NCI-H82 treated with DMSO at 0.1 percent for 48 hours (cell line): Measurements from ENCODE around the gene SBK3.
"Not testable (repeated sequence)": the region's sequence is repeated elsewhere in the genome, so short reads cannot be mapped to it uniquely, and the experiment has no call there.

Experiments
- DNase-seq: peaks from one replicate; lab custom pipeline; 2025; ENCODE audit not compliant: unreplicated experiment; lab: John Stamatoyannopoulos, UW

SBK3 gene

GRCh38 chr19:55576746-55577145 lies 31.4 kb upstream of the SBK3 start:
- DNase-seq: no peak

DNA sequence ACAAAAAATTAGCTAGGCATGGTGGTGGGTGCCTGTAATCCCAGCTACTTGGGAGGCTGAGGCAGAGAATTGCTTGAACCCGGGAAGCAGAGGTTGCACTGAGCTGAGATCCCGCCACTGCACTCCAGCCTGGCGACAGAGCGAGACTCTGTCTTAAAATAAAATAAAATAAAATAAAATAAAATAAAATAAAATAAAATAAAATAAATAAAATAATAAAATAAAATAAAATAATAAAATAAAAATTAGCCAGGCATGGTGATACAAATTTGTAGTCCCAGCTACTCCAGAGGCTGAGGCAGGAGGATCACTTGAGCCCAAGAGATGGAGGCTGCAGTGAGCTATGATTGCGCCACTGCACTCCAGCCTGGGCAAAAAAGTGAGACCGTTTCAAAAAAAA lies 28.6 kb upstream of the SBK3 start:
- DNase-seq: not testable (repeated sequence)

GRCh38 chr19:55569477-55569876 lies 24.1 kb upstream of the SBK3 start:
- not testable (repeated sequence) for DNase-seq

DNA sequence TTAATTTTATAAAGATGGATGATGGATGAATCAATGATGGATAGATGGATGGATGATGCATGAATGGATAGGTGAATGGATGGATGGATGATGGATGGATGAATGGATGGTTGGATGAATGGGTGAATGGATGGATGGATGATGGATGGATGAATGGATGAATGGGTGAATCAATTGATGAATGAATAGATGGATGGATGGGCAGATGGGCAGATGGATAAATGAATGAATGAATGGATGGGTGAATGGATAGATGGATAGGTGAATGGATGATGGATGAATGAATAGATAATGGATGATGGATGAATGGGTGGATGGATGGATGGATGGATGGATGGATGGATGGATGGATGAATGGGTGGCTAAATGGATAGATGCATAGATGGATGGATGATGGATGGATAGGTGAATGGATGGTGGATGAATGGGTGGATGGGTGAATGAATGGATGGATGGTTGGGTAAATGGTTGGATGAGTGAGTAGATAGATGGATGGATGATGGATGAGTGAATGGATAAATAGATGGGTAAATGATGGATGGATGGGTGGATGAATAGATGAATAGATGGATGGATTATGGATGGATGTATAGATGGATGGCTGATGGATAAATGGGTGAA lies 22.5 kb upstream of the SBK3 start:
- DNase-seq: no peak

- DNase-seq: no peak
These were observed 21.5 kb upstream of the SBK3 start for GRCh38 chr19:55566823-55567222.

DNA sequence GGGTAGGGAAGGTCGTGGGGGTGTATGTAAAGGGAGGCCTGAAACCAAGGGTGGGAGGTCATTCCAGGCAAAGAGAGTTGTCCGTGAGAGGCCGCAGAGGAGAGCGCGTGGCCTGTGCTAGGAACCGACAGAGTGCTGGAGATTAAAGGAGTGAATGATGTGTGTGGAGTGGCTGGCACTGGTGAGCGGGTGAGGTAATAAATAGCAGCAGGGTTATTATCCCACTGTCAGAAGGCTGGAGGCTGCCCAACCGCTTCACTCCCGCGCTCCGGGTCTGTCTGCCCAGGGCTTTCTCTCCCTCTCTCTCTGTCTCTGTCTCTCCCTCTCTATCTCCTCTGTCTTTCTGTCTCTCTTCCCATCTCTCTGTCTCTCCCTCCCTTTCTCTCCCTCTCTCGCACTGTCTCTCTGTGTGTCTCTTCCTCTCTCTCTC lies 17.9 kb upstream of the SBK3 start:
- peak; percentile 30 for DNase-seq

GRCh38 chr19:55559684-55560083 lies 14.3 kb upstream of the SBK3 start:
- DNase-seq: no peak

DNA sequence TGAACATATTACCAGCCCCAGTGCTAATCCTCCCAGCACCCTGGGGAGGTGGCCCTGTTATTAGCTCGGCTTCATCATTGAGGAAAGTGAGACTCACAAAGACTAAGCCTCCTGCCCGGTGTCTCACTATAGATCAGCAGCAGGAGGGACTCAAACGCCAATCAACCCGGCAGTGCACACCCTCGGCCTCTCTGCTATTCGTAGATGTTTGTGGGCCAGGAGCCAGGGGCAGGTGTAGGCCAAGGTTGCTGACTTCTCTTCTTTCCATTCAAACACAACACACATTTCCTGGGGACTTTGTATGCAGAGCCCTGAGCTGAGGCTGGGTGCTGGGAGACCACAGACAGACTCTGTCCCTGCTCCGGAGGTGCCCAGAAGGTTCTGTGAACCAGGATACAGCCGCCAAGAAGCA lies 9.4 kb upstream of the SBK3 start:
- peak; percentile 18 for DNase-seq

DNA sequence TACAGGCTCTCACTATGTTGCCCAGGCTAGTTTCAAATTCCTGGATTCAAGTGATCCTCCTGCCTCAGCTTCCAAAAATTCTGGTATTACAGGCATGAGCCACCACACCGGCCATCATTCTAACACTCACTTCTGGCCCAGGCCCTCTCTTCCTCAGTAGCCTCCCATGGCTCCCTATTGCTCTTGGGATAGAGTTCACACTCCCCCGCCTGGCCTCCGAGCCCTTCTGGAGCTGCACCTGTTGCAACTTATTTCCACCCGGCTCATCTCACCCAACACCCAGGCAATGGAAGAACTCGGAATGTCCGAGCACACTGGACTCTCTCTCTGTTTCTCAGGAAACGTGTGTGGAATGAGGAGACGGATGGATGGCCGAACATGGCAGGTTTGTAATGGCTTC lies 9.0 kb upstream of the SBK3 start:
- no peak for DNase-seq

DNA sequence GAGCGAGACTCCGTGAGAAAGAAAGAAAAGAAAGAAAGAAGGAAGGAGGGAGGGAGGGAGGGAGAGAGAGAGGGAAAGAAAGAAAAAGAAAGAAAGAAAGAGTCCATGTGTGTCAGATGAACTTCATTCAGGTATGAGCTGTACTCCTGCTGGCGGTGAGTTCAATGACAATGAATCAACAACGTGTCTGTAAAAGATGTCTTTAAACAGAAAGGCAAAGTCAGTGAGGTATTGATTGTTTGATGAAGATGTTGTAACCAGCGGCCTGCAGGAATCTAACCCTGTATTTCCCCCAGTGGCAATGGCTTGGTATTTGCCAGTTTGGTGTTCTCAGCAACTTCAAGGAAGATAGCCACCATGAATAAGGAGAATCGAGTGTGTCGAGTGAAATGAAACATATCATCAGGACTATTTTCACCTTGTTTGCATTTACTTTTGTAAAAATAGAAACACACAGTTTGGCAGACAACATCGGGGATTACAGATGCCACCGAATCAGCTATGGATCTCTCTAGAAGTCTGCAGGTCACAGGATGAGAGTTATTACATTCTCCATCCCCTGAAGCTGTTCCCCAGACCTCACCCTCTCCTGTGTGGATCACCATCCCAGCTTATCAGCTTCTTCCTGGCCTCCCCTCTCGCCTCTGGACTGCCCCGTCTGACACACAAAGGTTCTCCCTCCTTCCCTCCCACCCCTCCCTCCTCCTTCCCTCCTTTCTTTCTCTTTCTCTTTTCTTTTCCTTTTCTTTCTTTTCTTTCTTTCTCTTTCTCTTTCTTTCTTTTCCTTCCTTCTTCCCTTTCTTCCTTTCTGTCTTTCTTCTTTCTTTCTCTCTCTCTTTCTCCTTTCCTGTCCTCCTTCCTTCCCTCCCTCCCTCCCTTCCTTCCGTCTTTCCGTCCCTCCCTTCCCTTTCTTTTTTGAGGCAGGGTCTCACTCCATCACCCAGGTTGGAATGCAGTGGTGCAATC lies 8.2 kb upstream of the SBK3 start:
- no peak for DNase-seq

DNA sequence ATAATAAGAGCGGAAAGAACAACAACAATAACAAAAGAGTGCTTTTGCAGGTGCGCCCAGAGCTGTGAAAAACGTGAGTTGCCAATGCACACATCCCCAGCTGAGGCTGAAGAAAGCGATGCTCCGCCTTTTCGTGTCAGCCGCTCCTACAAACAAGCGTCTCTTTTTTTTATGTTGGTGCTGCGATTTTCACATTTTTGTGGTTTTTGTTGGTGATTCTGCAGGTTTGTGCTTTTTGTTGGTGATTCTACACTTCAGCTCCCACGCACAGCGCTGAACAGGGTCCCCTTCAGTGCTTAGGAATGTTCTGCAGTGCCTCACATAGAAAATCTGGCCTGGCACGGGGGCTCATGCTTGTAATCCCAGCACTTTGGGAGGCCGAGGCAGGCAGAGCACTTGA lies 7.3 kb upstream of the SBK3 start:
- DNase-seq: no peak

GRCh38 chr19:55552206-55552605 lies 6.9 kb upstream of the SBK3 start:
- DNase-seq: no peak

DNA sequence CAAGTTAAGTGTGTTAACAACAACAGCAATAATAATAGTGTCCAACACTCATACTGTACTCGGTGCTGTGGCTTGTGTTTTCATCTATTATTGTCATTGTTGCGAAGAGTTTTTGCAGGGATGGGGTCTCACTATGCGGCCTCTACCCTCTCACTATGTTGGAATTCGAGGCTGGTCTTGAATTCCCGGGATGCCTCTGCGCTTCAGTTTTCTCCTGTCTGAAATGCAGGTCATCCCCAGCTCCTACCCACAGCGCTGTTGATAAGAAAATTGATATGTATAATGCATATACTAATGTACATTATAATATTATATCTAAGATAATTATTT lies 4.9 kb upstream of the SBK3 start:
- no peak for DNase-seq

- no peak for DNase-seq
These were observed 4.4 kb upstream of the SBK3 start for GRCh38 chr19:55549500-55550320.

DNA sequence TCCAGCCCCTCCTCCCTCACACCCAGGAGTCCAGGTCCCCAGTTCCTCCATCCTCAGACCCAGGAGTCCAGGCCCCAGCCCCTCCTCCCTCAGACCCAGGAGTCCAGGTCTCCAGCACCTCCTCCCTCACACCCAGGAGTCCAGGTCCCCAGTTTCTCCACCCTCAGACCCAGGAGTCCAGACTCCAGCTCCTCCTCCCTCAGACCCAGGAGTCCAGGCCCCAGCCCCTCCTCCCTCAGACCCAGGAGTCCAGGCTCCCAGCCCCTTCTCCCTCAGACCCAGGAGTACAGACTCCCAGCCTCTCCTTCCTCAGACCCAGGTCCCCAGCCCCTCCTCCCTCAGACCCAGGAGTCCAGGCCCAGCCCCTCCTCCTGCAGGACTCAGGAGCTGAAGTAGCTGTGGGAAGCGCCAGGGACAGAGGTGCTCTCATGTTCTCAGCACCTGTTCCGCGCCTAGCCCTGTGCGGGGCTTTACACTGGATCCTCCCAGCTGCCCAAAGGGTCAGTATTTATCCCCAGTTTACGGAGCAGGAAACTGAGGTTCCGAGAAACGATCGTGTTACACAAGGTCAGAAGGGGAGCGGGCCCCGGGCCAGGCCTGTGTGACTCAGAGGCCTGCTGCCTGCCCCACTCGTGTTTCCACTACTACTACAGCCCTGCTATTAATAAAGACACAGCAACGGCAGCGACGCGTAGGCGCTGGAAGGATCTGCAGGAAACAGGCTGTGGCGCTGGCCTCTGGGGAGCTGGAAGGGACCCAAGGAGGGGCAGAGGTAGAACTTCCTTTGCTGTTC lies 1.7 kb upstream of the SBK3 start:
- no peak for DNase-seq

- no peak for DNase-seq
These were observed 668 bp upstream of the SBK3 start for GRCh38 chr19:55546011-55546410.

- no peak for DNase-seq
These were observed 435 bp downstream of the SBK3 start for GRCh38 chr19:55544776-55545439.

GRCh38 chr19:55544014-55544413 lies 1.3 kb downstream of the SBK3 start:
- no peak for DNase-seq

DNA sequence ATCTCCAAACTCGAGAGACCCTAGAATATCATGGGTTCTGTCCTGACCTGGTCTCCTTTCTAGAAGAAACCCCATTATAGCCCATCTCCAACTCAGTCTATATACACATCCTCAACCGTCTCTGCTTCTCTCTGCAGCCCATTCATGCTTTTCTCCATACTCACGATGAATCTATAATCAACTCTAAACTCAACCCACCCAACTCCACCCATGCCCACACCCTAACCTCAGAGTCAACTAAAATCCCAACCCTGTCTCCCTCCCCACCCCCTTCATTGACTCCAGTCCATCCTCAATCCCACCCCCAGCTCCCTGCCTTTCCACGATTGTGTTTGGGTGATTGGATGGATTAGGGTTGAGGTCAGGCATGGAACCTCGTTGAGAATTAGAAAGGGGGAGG lies 1.8 kb downstream of the SBK3 start:
- no peak for DNase-seq

DNA sequence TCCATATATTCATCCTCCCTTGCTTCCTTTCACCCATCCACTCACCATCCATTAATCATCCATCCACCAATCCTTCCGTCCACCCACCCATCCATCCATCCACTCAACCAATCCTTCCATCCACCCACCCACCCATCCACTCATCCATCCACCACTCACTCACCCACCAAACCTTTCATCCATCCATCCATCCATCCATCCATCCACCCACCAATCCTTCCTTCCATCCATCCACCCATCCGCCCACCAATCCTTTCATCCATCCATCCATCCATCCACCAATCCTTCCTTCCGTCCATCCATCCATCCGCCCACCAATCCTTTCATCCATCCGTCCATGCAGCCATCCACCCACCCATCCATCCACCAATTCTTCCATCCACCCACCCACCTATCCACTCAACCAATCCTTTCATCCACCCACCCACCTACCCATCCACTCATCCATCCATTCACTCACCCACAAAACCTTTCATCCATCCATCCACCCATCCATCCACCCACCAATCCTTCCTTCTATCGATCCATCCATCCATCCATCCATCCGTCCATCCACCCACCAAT lies 3.0 kb downstream of the SBK3 start:
- no peak for DNase-seq
